ENCODE data around the gene GXYLT1.

DNA sequence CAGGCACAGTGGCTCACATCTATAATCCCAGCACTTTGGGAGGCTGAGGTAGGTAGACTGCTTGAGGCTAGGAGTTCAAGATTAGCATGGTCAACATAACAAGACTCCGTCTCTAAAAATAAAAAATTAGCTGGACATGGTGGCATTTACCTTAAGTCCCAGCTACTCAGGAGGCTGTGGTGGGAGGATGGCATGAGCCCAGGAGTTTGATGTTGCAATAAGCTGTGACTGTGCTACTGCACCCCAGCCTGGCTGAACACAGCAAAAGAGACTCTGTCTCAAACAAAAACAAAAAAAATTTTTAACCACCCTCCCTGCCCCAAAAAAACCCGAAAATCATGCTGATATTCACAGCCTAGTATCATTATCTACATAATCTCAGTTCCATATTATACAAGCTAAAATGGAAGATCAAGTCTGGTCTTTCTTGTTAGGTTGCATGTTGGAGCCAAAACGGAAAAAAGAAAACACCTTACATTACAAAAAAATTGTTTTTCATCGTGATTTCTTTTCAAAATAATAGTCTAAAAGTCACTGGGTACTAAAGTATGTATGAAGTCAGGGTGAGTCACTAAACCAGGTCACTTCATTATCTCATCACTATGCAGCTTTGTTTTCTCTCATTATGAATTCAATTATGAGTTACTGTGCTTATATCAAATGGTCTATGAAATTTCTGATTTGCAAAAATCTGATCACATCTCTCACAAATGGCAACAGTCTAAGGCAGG, 13.8 kb downstream of the GXYLT1 start:
- TF ChIP-seq, protein P1, sequence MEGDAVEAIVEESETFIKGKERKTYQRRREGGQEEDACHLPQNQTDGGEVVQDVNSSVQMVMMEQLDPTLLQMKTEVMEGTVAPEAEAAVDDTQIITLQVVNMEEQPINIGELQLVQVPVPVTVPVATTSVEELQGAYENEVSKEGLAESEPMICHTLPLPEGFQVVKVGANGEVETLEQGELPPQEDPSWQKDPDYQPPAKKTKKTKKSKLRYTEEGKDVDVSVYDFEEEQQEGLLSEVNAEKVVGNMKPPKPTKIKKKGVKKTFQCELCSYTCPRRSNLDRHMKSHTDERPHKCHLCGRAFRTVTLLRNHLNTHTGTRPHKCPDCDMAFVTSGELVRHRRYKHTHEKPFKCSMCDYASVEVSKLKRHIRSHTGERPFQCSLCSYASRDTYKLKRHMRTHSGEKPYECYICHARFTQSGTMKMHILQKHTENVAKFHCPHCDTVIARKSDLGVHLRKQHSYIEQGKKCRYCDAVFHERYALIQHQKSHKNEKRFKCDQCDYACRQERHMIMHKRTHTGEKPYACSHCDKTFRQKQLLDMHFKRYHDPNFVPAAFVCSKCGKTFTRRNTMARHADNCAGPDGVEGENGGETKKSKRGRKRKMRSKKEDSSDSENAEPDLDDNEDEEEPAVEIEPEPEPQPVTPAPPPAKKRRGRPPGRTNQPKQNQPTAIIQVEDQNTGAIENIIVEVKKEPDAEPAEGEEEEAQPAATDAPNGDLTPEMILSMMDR (IDR thresholded peaks at IDR 0.05) = no peak
- no peak for TF ChIP-seq POLR2AphosphoS5 (IDR thresholded peaks at IDR 0.05)
